Mammary epithelial cell (primary cell): Measurements from ENCODE around the gene TRIM59.

Experiments used
- EZH2 ChIP-seq: IDR thresholded peaks from 2 replicates; pipeline ENCODE4 v1.6.1; 2012; ENCODE audit warnings: low read length, inconsistent platforms, borderline replicate concordance
- TF ChIP-seq, protein P1 (sequence below), 2 donors: IDR thresholded peaks in 1 of 2; conservative IDR thresholded peaks in 1 of 2; 2 replicates each; pipeline ENCODE4 v1.5.1; 2011 to 2012; ENCODE audit warnings: inconsistent platforms in 2 of 2, low read length in 2 of 2, mild to moderate bottlenecking in 2 of 2, control low read depth in 1 of 2, low read depth in 1 of 2; ENCODE audit not compliant: insufficient read depth in 1 of 2; ENCODE audit errors: extremely low read depth in 1 of 2

DNA sequence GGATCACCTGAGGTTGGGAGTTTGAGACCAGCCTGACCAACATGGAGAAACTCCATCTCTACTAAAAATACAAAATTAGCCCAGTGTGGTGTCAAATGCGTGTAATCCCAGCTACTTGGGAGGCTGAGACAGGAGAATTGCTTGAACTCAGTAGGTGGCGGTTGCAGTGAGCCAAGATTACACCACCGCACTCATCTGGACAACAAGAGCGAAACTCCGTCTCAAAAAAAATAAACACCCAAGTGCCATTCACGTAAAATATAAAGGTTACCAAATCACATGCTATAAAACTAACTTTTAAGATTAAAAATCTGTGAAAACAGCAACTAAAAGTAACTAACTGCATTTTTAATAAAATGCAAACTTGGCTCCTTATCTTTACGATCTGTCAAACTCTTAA is 8.9 kb downstream of the TRIM59 start:
- TF ChIP-seq, protein P1, sequence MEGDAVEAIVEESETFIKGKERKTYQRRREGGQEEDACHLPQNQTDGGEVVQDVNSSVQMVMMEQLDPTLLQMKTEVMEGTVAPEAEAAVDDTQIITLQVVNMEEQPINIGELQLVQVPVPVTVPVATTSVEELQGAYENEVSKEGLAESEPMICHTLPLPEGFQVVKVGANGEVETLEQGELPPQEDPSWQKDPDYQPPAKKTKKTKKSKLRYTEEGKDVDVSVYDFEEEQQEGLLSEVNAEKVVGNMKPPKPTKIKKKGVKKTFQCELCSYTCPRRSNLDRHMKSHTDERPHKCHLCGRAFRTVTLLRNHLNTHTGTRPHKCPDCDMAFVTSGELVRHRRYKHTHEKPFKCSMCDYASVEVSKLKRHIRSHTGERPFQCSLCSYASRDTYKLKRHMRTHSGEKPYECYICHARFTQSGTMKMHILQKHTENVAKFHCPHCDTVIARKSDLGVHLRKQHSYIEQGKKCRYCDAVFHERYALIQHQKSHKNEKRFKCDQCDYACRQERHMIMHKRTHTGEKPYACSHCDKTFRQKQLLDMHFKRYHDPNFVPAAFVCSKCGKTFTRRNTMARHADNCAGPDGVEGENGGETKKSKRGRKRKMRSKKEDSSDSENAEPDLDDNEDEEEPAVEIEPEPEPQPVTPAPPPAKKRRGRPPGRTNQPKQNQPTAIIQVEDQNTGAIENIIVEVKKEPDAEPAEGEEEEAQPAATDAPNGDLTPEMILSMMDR (conservative IDR thresholded peaks at IDR 0.05 in 1 of 2, IDR thresholded peaks at IDR 0.05 in 1 of 2; ENCODE audit: extremely low read depth in 1 of 2, insufficient read depth in 1 of 2, low read depth in 1 of 2, low read length in 2 of 2) = no peak
- no peak for TF ChIP-seq EZH2
